SU-DHL-6 (cell line): ENCODE results near the gene FBXO44.

Experiments used
- EZH2phosphoT487 ChIP-seq: fragments of 200-600 bp; sonication (generic), shearing (Covaris generic); conservative IDR thresholded peaks from 2 replicates; pipeline ENCODE4 v1.6.1; 2018; ENCODE audit warnings: mild to moderate bottlenecking, antibody characterized with exemption, low read length, moderate library complexity, mixed read lengths
- TF ChIP-seq, protein P1 (sequence below): fragments of 200-600 bp; sonication (generic); IDR thresholded peaks from one replicate; pipeline ENCODE4 v1.5.1; 2017; ENCODE audit warnings: antibody characterized with exemption, mild to moderate bottlenecking, low read length, moderate library complexity; ENCODE audit not compliant: insufficient read depth, poor library complexity, severe bottlenecking

DNA sequence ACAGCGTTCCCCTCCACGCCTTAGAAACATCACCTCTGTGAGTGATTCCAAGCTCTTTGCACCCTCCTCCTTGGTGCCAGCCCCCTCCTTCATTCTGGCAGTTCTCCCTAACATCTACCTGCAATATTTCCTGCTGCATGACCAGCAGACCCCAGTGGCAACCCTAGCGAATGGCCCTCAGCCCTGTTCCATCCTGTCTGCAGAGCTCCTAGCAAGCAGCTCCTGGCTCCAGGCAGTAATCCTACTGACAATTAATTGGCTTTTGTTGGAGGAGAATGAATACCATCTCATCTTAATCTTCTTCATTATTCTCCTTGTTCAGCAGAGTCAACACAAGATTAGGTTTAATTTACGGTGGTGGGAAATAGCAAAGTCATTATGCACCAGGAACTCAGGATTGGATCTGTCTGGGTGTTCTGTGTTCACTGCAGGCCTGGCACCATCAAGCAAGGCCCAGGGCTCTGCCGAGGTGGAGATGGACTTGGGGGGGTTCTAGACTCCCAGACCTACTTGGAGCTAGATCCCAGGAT, 12.8 kb upstream of the FBXO44 start:
- no peak for TF ChIP-seq EZH2phosphoT487
- TF ChIP-seq, protein P1, sequence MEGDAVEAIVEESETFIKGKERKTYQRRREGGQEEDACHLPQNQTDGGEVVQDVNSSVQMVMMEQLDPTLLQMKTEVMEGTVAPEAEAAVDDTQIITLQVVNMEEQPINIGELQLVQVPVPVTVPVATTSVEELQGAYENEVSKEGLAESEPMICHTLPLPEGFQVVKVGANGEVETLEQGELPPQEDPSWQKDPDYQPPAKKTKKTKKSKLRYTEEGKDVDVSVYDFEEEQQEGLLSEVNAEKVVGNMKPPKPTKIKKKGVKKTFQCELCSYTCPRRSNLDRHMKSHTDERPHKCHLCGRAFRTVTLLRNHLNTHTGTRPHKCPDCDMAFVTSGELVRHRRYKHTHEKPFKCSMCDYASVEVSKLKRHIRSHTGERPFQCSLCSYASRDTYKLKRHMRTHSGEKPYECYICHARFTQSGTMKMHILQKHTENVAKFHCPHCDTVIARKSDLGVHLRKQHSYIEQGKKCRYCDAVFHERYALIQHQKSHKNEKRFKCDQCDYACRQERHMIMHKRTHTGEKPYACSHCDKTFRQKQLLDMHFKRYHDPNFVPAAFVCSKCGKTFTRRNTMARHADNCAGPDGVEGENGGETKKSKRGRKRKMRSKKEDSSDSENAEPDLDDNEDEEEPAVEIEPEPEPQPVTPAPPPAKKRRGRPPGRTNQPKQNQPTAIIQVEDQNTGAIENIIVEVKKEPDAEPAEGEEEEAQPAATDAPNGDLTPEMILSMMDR: no peak
